Measurements from ENCODE around the gene RAB26. TPM values are rescaled to one million over a fixed set of nuclear protein-coding genes. Genes with fewer than 3 reads are reported as not detected.
"Not testable (repeated sequence)": the region's sequence is repeated elsewhere in the genome, so short reads cannot be mapped to it uniquely, and the experiment has no call there.

The RAB26 gene
- total RNA-seq, 1 experiment from 2014 or later, result not detected

GRCh38 chr16:2116428-2116827 lies 32.0 kb upstream of the RAB26 start:
- not testable (repeated sequence) for DNase-seq (ENCODE audit: low spot score)

GRCh38 chr16:2117341-2117740 lies 31.1 kb upstream of the RAB26 start:
- not testable (repeated sequence) for DNase-seq (ENCODE audit: low spot score)

- not testable (repeated sequence) for DNase-seq (ENCODE audit: low spot score)
These were observed 30.3 kb upstream of the RAB26 start for GRCh38 chr16:2117960-2118722.

GRCh38 chr16:2121325-2121724 lies 27.1 kb upstream of the RAB26 start:
- DNase-seq (ENCODE audit: low spot score), result peak; percentile 73

- DNase-seq (ENCODE audit: low spot score), result no peak
These were observed 26.6 kb upstream of the RAB26 start for GRCh38 chr16:2121853-2122252.

- DNase-seq (ENCODE audit: low spot score), result no peak
These were observed 26.0 kb upstream of the RAB26 start for GRCh38 chr16:2122429-2122828.

GRCh38 chr16:2122934-2123683 lies 25.3 kb upstream of the RAB26 start:
- not testable (repeated sequence) for DNase-seq (ENCODE audit: low spot score)

- DNase-seq (ENCODE audit: low spot score), result not testable (repeated sequence)
These were observed 24.6 kb upstream of the RAB26 start for GRCh38 chr16:2123706-2124376.

- not testable (repeated sequence) for DNase-seq (ENCODE audit: low spot score)
These were observed 24.1 kb upstream of the RAB26 start for GRCh38 chr16:2124377-2124693.

GRCh38 chr16:2124694-2125444 lies 23.6 kb upstream of the RAB26 start:
- peak; percentile 84 for DNase-seq (ENCODE audit: low spot score)

- not testable (repeated sequence) for DNase-seq (ENCODE audit: low spot score)
These were observed 22.8 kb upstream of the RAB26 start for GRCh38 chr16:2125609-2126008.

GRCh38 chr16:2126161-2126743 lies 22.2 kb upstream of the RAB26 start:
- DNase-seq (ENCODE audit: low spot score), result not testable (repeated sequence)

GRCh38 chr16:2126928-2127556 lies 21.4 kb upstream of the RAB26 start:
- DNase-seq (ENCODE audit: low spot score), result not testable (repeated sequence)

GRCh38 chr16:2127630-2128280 lies 20.7 kb upstream of the RAB26 start:
- DNase-seq (ENCODE audit: low spot score), result peak; percentile 55

GRCh38 chr16:2129251-2129650 lies 19.2 kb upstream of the RAB26 start:
- peak; percentile 76 for DNase-seq (ENCODE audit: low spot score)

- DNase-seq (ENCODE audit: low spot score), result not testable (repeated sequence)
These were observed 18.5 kb upstream of the RAB26 start for GRCh38 chr16:2129890-2130447.

- DNase-seq (ENCODE audit: low spot score), result not testable (repeated sequence)
These were observed 14.6 kb upstream of the RAB26 start for GRCh38 chr16:2133797-2134196.

- not testable (repeated sequence) for DNase-seq (ENCODE audit: low spot score)
These were observed 13.4 kb upstream of the RAB26 start for GRCh38 chr16:2135071-2135470.

GRCh38 chr16:2135770-2136490 lies 12.5 kb upstream of the RAB26 start, which contains the start of gene PKD1:
Gene PKD1, minus strand, starts transcription at chr16:2135898. Its CDS starts 209 bp downstream, at chr16:2135689.
- DNase-seq (ENCODE audit: low spot score), result peak; percentile 84

Data from A172 (cell line).